K562 (cell line): ENCODE data around the gene GALM. TPM values are rescaled to one million over a fixed set of nuclear protein-coding genes. Genes with fewer than 3 reads are reported as not detected.

Experiments
- BRD9 ChIP-seq: fragments of 450-650 bp; IDR thresholded peaks from 2 replicates; pipeline ENCODE4 v1.6.1; 2018; ENCODE audit warnings: low read depth; ENCODE audit not compliant: partially characterized antibody
- C11orf30 ChIP-seq: fragments of 450-650 bp; IDR thresholded peaks from 2 replicates; pipeline ENCODE4 v1.6.1; 2016; ENCODE audit warnings: low read depth, mild to moderate bottlenecking
- CBX3 ChIP-seq, 2 experiments: IDR thresholded peaks; 1 replicate in 1 of 2; 2 replicates in 1 of 2; pipeline ENCODE4 v1.6.1; 2012; ENCODE audit warnings: inconsistent platforms in 2 of 2, low read length in 2 of 2, borderline replicate concordance in 1 of 2, control low read depth in 1 of 2
- COPS2 ChIP-seq: fragments of 450-650 bp; conservative IDR thresholded peaks from 2 replicates; pipeline ENCODE4 v1.6.1; 2016; ENCODE audit warnings: mild to moderate bottlenecking, moderate library complexity
- KDM5B ChIP-seq: fragments of 200-600 bp; sonication (generic); IDR thresholded peaks from 2 replicates; pipeline ENCODE4 v1.6.1; 2012; ENCODE audit warnings: low read depth, mild to moderate bottlenecking, moderate library complexity, low read length, control low read depth, inconsistent platforms; ENCODE audit not compliant: insufficient replicate concordance
- KHSRP ChIP-seq: fragments of 450-650 bp; IDR thresholded peaks from 2 replicates; pipeline ENCODE4 v1.6.1; 2017
- MAFG ChIP-seq: fragments of 450-650 bp; conservative IDR thresholded peaks from 2 replicates; pipeline ENCODE4 v1.6.1; 2016; ENCODE audit warnings: missing genetic modification characterization, missing compliant biosample characterization
- MAFK ChIP-seq: IDR thresholded peaks from 2 replicates; pipeline ENCODE4 v1.6.1; 2011; ENCODE audit warnings: low read length, improper control_type of control experiment
- MITF ChIP-seq: IDR thresholded peaks from 2 replicates; pipeline ENCODE4 v1.6.1; 2014; ENCODE audit warnings: antibody characterized with exemption
- NFXL1 ChIP-seq: fragments of 450-650 bp; formaldehyde crosslinking; IDR thresholded peaks from 2 replicates; pipeline ENCODE4 v1.4.0; 2021; ENCODE audit warnings: mild to moderate bottlenecking
- POLR2B ChIP-seq: fragments of 450-650 bp; IDR thresholded peaks from 2 replicates; pipeline ENCODE4 v1.6.1; 2018; ENCODE audit warnings: low read depth; ENCODE audit not compliant: partially characterized antibody
- RAD21 ChIP-seq, 2 experiments: fragments of 250-450 bp in 1 of 2; fragments of 450-650 bp in 1 of 2; sonication (Bioruptor Pico) in 1 of 2; formaldehyde crosslinking in 1 of 2; IDR thresholded peaks in 1 of 2; conservative IDR thresholded peaks in 1 of 2; 2 replicates each; pipeline versions ENCODE4 v1.4.0 to v1.8.0; 2020 to 2022; ENCODE audit warnings: mild to moderate bottlenecking in 2 of 2, moderate library complexity in 1 of 2
- RBBP5 ChIP-seq: fragments of 200-600 bp; sonication (generic); IDR thresholded peaks from 2 replicates; pipeline ENCODE4 v1.6.1; 2012; ENCODE audit warnings: borderline replicate concordance, mild to moderate bottlenecking, low read length, control low read depth, inconsistent platforms; ENCODE audit not compliant: insufficient read depth, poor library complexity, severe bottlenecking
- RBFOX2 ChIP-seq: fragments of 200-400 bp; formaldehyde crosslinking; IDR thresholded peaks from 2 replicates; pipeline ENCODE4 v1.6.1; 2017; ENCODE audit warnings: low read depth, mild to moderate bottlenecking, low read length, moderate library complexity
- RBM22 ChIP-seq: fragments of 200-400 bp; formaldehyde crosslinking; IDR thresholded peaks from 2 replicates; pipeline ENCODE4 v1.6.1; 2018; ENCODE audit warnings: low read length, low read depth; ENCODE audit not compliant: poor library complexity, severe bottlenecking
- RBM39 ChIP-seq: fragments of 200-400 bp; formaldehyde crosslinking; optimal IDR thresholded peaks from 2 replicates; pipeline ENCODE3; 2018; ENCODE audit warnings: low read depth, low read length
- ZNF133 ChIP-seq: fragments of 250-450 bp; sonication (Bioruptor Pico); IDR thresholded peaks from 2 replicates; pipeline ENCODE4 v1.4.0; 2020; ENCODE audit warnings: mild to moderate bottlenecking
- ZNF263 ChIP-seq: sonication (generic); formaldehyde crosslinking; IDR thresholded peaks from 2 replicates; pipeline ENCODE4 v1.8.0; 2022; ENCODE audit warnings: mild to moderate bottlenecking, missing genetic modification reagents, borderline replicate concordance
- ZNF316 ChIP-seq: fragments of 450-650 bp; IDR thresholded peaks from 2 replicates; pipeline ENCODE4 v1.6.1; 2016
- ZNF584 ChIP-seq: fragments of 200-800 bp; sonication (Bioruptor generic); IDR thresholded peaks from 2 replicates; pipeline ENCODE4 v1.6.1; 2016; ENCODE audit warnings: low read depth, mild to moderate bottlenecking, missing genetic modification characterization, missing compliant biosample characterization
- polyA plus RNA-seq, 8 experiments: library from polyadenylated mRNA; depleted of rRNA in 4 of 8; stranded (reverse) in 5 of 8; unstranded in 3 of 8; fragments of >200 nt; fragmentation: Nextera tagmentation in 2 of 8; fragmentation: Illumina TruSeq in 1 of 8; extraction: Ambion mirVana in 2 of 8; extraction: Trizol in 1 of 8; gene quantifications; 2 replicates each; pipeline versions ENCODE4 v1.2.1 to v1.2.3, GENCODE V29; 2011 to 2014; ENCODE audit warnings: inconsistent platforms in 1 of 8, missing spikeins in 1 of 8
- total RNA-seq, 7 experiments: library from RNA; depleted of rRNA in 6 of 7; stranded (reverse); fragments of >200 nt in 6 of 7; fragmentation: Illumina TruSeq in 2 of 7; extraction: Trizol in 2 of 7; gene quantifications; 2 replicates each; pipeline versions ENCODE4 v1.2.1 to v1.2.3, GENCODE V29; 2011 to 2021; ENCODE audit warnings: low replicate concordance in 1 of 7
- TF ChIP-seq, protein P1 (sequence below): fragments of 450-650 bp; IDR thresholded peaks from 2 replicates; pipeline ENCODE4 v1.6.1; 2017; ENCODE audit warnings: mild to moderate bottlenecking, moderate library complexity
- TF ChIP-seq, protein P2 (sequence below): fragments of 450-650 bp; formaldehyde crosslinking; conservative IDR thresholded peaks from 2 replicates; pipeline ENCODE4 v1.4.0; 2022; ENCODE audit warnings: mild to moderate bottlenecking, missing genetic modification characterization

GALM gene
- total and polyA plus RNA-seq, 9 of the 15 experiments (the other 6 are each of a cell fraction or from before 2014, with no cell fraction given), result 22.1 to 51.7 (median 27.9) TPM

DNA sequence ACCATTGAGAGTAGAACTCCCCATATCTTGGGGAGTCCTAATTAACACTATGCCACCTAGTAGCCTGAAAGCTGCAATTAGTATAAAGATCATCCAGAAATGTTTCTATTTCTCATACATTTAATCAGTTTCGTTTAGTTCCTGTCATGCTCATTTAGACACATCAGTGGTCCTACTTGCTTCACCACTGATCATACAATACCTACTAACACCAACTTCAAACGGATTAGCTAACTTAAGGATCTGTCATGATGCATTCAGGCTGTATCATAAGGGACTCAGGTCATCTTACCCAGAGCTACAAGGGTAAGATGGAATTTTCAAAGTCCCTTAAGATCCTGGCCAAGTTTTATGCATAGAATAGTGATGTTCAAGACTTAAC lies 78.5 kb downstream of the GALM start (continued):
- TF ChIP-seq RBBP5, result no peak
- TF ChIP-seq ZNF133 (CRISPR knock-in tag), result no peak
- TF ChIP-seq, protein P1, sequence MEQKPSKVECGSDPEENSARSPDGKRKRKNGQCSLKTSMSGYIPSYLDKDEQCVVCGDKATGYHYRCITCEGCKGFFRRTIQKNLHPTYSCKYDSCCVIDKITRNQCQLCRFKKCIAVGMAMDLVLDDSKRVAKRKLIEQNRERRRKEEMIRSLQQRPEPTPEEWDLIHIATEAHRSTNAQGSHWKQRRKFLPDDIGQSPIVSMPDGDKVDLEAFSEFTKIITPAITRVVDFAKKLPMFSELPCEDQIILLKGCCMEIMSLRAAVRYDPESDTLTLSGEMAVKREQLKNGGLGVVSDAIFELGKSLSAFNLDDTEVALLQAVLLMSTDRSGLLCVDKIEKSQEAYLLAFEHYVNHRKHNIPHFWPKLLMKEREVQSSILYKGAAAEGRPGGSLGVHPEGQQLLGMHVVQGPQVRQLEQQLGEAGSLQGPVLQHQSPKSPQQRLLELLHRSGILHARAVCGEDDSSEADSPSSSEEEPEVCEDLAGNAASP, result no peak
- TF ChIP-seq RAD21 (CRISPR knock-in tag; conservative IDR thresholded peaks at IDR 0.05 in 1 of 2, IDR thresholded peaks at IDR 0.05 in 1 of 2), result no peak
- TF ChIP-seq COPS2, result no peak
- 0 out of 2 replicates have a peak, but pooled peaks have one; percentile 29 for TF ChIP-seq KHSRP
- TF ChIP-seq MAFK, result no peak
- TF ChIP-seq RBM22, result no peak
- TF ChIP-seq RBM39, result no peak
- TF ChIP-seq CBX3 (IDR thresholded peaks at IDR 0.05; ENCODE audit: borderline replicate concordance in 1 of 2, low read length in 2 of 2), result no peak
- 0 out of 2 replicates have a peak, but pooled peaks have one; percentile 27 for TF ChIP-seq RBFOX2
- TF ChIP-seq POLR2B, result no peak
- TF ChIP-seq MAFG, result no peak
- no peak for TF ChIP-seq BRD9
- TF ChIP-seq KDM5B, result no peak
- no peak for TF ChIP-seq C11orf30
- TF ChIP-seq, protein P2, sequence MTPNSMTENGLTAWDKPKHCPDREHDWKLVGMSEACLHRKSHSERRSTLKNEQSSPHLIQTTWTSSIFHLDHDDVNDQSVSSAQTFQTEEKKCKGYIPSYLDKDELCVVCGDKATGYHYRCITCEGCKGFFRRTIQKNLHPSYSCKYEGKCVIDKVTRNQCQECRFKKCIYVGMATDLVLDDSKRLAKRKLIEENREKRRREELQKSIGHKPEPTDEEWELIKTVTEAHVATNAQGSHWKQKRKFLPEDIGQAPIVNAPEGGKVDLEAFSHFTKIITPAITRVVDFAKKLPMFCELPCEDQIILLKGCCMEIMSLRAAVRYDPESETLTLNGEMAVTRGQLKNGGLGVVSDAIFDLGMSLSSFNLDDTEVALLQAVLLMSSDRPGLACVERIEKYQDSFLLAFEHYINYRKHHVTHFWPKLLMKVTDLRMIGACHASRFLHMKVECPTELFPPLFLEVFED, result 0 out of 2 replicates have a peak, but pooled peaks have one; percentile 39
- TF ChIP-seq ZNF316, result no peak
- no peak for TF ChIP-seq ZNF584 (CRISPR knock-in tag)
- TF ChIP-seq MITF, result no peak
- TF ChIP-seq NFXL1, result peak; percentile 44; the same call in 1 of the 2 replicates
- TF ChIP-seq ZNF263 (CRISPR knock-in tag), result no peak
